ENCODE measurements around the gene GAREM2. TPM values are rescaled to one million over a fixed set of nuclear protein-coding genes. Genes with fewer than 3 reads are reported as not detected.

GAREM2 gene
- total RNA-seq, 2 donors from 2014 or later = 2.3 to 5.6 TPM

- DNase-seq (ENCODE audit: low spot score) (no peak), ATAC-seq (ENCODE audit: insufficient number of reproducible peaks, low FRiP score, low read depth) (no peak)
- H3K36me3 ChIP-seq = no peaks in the 10 kb centered on the region
- no peak for TF ChIP-seq CTCF (IDR thresholded peaks at IDR 0.05)
- no peaks in the 10 kb centered on the region for H3K9me3 ChIP-seq
- H3K27me3 ChIP-seq (replicated peaks; ENCODE audit: insufficient read depth) = peaks cover 8% of the 10 kb centered on the region
- H3K4me3 ChIP-seq = peak overlapping the region; percentile 67
- no peak overlapping the region for H3K27ac ChIP-seq
- H3K4me1 ChIP-seq (ENCODE audit: control insufficient read depth in 1 of 2, low read depth in 2 of 2) = peaks cover 3 to 9% of the 10 kb centered on the region in 2 donors
Measured at GRCh38 chr2:26178746-26179436, 6.0 kb downstream of the GAREM2 start.

- Histone ChIP-seq H3K27me3 (replicated peaks; ENCODE audit: insufficient read depth) (peaks cover 2% of the 10 kb centered on the region), H3K36me3 (no peaks in the 10 kb centered on the region), H3K4me3 (peak overlapping the region; percentile 67), H3K4me1 (ENCODE audit: control insufficient read depth in 1 of 2, low read depth in 2 of 2) (peaks cover 2 to 6% of the 10 kb centered on the region in 2 donors), H3K27ac (no peak overlapping the region), H3K9me3 (no peaks in the 10 kb centered on the region)
- DNase-seq (ENCODE audit: low spot score) (no peak), ATAC-seq (ENCODE audit: insufficient number of reproducible peaks, low FRiP score, low read depth) (no peak)
- TF ChIP-seq CTCF (IDR thresholded peaks at IDR 0.05) = no peak
Measured at GRCh38 chr2:26179446-26179913, 6.6 kb downstream of the GAREM2 start.

GRCh38 chr2:26182441-26182840 lies 9.6 kb downstream of the GAREM2 start:
- no peak for TF ChIP-seq CTCF (IDR thresholded peaks at IDR 0.05)
- ATAC-seq (ENCODE audit: insufficient number of reproducible peaks, low FRiP score, low read depth) (no peak), DNase-seq (ENCODE audit: low spot score) (no peak)
- no peaks in the 10 kb centered on the region for H3K36me3 ChIP-seq
- H3K9me3 ChIP-seq = no peaks in the 10 kb centered on the region
- H3K4me3 ChIP-seq = no peak overlapping the region
- no peak overlapping the region for H3K27ac ChIP-seq
- H3K27me3 ChIP-seq (replicated peaks; ENCODE audit: insufficient read depth) = no peaks in the 10 kb centered on the region
- peaks cover 2 to 14% of the 10 kb centered on the region in 2 donors for H3K4me1 ChIP-seq (ENCODE audit: control insufficient read depth in 1 of 2, low read depth in 2 of 2)

- no peaks in the 10 kb centered on the region for H3K9me3 ChIP-seq
- ATAC-seq (ENCODE audit: insufficient number of reproducible peaks, low FRiP score, low read depth) (no peak), DNase-seq (ENCODE audit: low spot score) (no peak)
- TF ChIP-seq CTCF (IDR thresholded peaks at IDR 0.05) = no peak
- no peak overlapping the region for H3K27ac ChIP-seq
- no peaks in the 10 kb centered on the region for H3K27me3 ChIP-seq (replicated peaks; ENCODE audit: insufficient read depth)
- no peak overlapping the region for H3K4me3 ChIP-seq
- H3K36me3 ChIP-seq = no peaks in the 10 kb centered on the region
- H3K4me1 ChIP-seq (ENCODE audit: control insufficient read depth in 1 of 2, low read depth in 2 of 2) = peaks cover 2 to 14% of the 10 kb centered on the region in 2 donors
Measured at GRCh38 chr2:26182887-26183630, 10.2 kb downstream of the GAREM2 start.

- H3K27me3 ChIP-seq (replicated peaks; ENCODE audit: insufficient read depth) = no peaks in the 10 kb centered on the region
- H3K36me3 ChIP-seq = no peaks in the 10 kb centered on the region
- TF ChIP-seq CTCF (IDR thresholded peaks at IDR 0.05) = no peak
- H3K4me3 ChIP-seq = peak overlapping the region; percentile 90
- DNase-seq (ENCODE audit: low spot score) = no peak
- H3K4me1 ChIP-seq (ENCODE audit: control insufficient read depth in 1 of 2, low read depth in 2 of 2) = peaks cover 0 to 13% of the 10 kb centered on the region in 2 donors
- no peaks in the 10 kb centered on the region for H3K9me3 ChIP-seq
- no peak for ATAC-seq (ENCODE audit: insufficient number of reproducible peaks, low FRiP score, low read depth)
- H3K27ac ChIP-seq = no peak overlapping the region
Measured at GRCh38 chr2:26184121-26184520, 11.2 kb downstream of the GAREM2 start.

All from thoracic aorta (tissue), 2 donors.